ENCODE data around the gene CITED4. TPM values are rescaled to one million over a fixed set of nuclear protein-coding genes. Genes with fewer than 3 reads are reported as not detected.

CITED4 gene
- total RNA-seq, 2 donors from 2014 or later, result 72.3 to 138 TPM

DNA sequence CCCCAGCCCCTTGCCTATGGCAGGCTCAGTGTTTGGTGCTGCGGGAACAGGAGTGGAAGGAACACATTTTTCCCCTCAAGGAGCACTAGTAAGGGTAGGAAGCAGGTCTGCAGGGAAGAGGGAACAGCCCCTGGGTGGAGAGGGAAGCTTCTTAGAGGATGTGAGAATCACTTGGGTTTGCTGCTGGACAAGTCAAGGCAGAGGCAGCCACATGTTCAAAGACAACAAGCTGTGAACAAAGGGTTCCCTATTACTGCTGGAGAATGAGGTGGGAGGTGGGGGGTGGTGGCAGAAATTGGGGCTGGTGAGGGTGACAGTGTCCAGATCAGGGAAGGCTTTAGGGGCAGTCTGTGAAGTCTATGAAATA is 24.8 kb upstream of the CITED4 start:
- Histone ChIP-seq H3K9me3 (no peaks in the 10 kb centered on the region), H3K36me3 (no peaks in the 10 kb centered on the region), H3K4me1 (replicated peaks) (no peaks in the 10 kb centered on the region), H3K27me3 (replicated peaks; ENCODE audit: insufficient read depth) (peaks cover 2% of the 10 kb centered on the region), H3K27ac (no peak overlapping the region), H3K4me3 (no peak overlapping the region)
- WGBS, result 55% methylated on average over 1 of the region's 1 CpG
- DNase-seq (ENCODE audit: low spot score), result no peak
- TF ChIP-seq POLR2A (IDR thresholded peaks at IDR 0.05) (no peak), POLR2AphosphoS5 (IDR thresholded peaks at IDR 0.05) (no peak)
- intact Hi-C loops (cut with DNase I), result no loop called here

DNA sequence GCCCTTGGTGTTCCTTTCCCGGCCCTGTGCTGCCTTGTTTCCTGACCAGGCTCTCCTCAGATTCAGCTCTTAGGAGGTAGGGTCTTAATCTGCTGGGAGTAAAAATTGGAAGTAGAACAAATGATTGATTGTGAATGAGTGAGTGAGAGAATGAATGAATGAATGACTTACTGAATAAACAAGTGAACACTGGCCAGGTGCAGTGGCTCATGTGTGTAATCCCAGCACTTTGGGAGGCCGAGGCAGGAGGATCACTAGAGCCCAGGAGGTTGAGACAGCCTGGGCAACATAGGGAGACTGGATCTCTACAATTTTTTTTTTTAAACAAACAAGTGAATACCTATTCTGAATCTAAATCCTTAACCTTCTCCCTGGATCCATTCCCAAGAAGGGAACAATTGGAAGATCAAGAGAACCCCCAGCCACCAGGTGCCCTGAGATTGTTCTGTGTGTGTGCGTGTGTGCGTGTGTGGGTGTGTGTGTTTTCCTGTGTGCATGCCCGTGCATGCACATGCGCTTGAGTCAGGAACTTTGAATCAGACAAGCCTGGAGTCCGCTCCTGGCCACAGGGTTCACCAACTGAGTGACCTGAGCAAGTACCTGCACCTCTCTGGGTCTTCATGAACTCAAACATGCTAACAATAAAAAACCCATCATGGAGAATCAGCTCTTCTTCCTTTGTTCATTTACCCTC is 24.3 kb upstream of the CITED4 start:
- Histone ChIP-seq H3K36me3 (no peaks in the 10 kb centered on the region), H3K4me1 (replicated peaks) (no peaks in the 10 kb centered on the region), H3K4me3 (no peak overlapping the region), H3K9me3 (no peaks in the 10 kb centered on the region), H3K27ac (no peak overlapping the region), H3K27me3 (replicated peaks; ENCODE audit: insufficient read depth) (peaks cover 2% of the 10 kb centered on the region)
- intact Hi-C loops (cut with DNase I), result no loop called here
- TF ChIP-seq POLR2A (IDR thresholded peaks at IDR 0.05), result no peak
- TF ChIP-seq, protein P1, sequence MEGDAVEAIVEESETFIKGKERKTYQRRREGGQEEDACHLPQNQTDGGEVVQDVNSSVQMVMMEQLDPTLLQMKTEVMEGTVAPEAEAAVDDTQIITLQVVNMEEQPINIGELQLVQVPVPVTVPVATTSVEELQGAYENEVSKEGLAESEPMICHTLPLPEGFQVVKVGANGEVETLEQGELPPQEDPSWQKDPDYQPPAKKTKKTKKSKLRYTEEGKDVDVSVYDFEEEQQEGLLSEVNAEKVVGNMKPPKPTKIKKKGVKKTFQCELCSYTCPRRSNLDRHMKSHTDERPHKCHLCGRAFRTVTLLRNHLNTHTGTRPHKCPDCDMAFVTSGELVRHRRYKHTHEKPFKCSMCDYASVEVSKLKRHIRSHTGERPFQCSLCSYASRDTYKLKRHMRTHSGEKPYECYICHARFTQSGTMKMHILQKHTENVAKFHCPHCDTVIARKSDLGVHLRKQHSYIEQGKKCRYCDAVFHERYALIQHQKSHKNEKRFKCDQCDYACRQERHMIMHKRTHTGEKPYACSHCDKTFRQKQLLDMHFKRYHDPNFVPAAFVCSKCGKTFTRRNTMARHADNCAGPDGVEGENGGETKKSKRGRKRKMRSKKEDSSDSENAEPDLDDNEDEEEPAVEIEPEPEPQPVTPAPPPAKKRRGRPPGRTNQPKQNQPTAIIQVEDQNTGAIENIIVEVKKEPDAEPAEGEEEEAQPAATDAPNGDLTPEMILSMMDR (IDR thresholded peaks at IDR 0.05), result no peak
- TF ChIP-seq POLR2AphosphoS5 (IDR thresholded peaks at IDR 0.05), result no peak
- DNase-seq (ENCODE audit: low spot score), result no peak
- WGBS, result 59% methylated on average over 7 of the region's 7 CpGs

DNA sequence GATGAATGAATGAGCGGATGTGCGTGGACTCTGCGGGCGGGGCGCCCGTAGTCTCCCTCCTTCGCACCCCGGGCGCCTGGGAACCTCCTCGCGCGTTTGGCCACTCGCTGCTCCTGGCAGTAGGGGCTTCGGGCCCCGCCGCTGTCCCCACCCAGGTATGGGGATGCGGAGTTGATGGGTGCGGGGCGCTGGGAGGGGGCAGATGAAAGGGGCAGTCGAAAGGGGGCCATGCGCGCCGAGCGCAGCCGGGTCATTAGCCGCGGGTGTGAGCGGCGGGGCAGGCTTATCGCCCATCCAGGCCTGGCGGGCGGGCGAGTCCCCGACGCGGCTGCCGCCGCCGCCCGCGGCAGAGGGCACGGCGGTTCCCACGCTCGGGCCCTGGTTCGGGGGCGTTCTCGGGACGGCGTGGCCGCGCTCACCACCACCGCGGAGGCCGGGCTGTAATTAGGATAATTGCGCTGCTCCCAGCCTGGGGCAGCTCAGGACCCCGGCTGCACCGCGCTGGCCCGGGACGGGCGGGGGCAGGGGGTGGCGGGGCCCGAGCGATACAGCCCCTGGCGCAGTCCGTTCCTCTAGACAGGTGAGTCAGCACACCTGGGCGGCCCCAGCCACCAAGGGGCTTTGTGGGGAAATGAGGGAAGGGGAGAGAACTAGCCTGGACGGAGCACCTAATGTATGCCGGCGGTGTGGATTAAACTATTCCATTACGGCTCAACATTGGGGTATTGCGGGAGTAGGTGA is 22.1 kb upstream of the CITED4 start:
- TF ChIP-seq, protein P1 (IDR thresholded peaks at IDR 0.05), result no peak
- TF ChIP-seq POLR2A (IDR thresholded peaks at IDR 0.05) (no peak), POLR2AphosphoS5 (IDR thresholded peaks at IDR 0.05) (no peak)
- DNase-seq (ENCODE audit: low spot score), result no peak
- intact Hi-C loops (cut with DNase I), result no loop called here

DNA sequence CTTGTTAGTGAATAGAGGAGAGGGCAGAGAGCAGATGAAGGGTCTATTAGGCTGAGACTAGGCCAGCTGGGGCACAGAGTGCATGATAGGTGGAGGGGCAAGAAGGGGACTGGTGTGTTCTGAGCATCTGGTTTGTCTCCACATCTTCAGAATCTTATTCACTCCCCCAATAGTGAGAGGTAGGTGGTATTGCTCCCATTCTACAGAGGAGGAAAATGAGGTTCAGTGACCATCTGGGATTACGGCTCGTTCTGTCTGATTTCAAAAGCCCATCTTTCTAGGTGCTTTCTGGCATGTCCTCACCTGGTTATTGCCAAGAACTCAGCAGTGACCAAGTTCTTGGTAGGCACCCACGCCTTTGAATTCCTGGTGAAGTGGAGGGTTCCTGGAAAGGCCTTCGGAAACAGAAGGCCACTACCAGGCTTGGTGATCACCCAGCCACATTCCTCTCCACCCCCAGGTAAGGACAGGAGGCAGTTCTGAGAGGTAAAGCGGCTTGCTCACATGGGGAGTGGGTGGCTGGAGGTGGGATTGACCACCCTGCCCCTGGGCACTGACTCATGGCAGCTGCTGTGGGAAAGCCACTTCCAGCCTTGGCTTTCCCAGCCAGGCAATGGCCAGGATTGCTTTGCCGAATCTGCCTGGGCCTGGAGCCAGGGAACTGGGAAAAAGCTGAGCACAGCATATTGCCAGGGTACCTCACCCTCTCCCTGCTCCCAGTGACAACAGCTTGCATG is 18.8 kb upstream of the CITED4 start:
- peaks cover 2% of the 10 kb centered on the region for H3K27me3 ChIP-seq (replicated peaks; ENCODE audit: insufficient read depth)
- WGBS, result 77% methylated on average over 6 of the region's 6 CpGs
- no peak for TF ChIP-seq POLR2AphosphoS5 (IDR thresholded peaks at IDR 0.05)
- no peaks in the 10 kb centered on the region for H3K36me3 ChIP-seq
- peaks cover 6% of the 10 kb centered on the region for H3K4me1 ChIP-seq (replicated peaks)
- no peak for DNase-seq (ENCODE audit: low spot score)
- H3K27ac ChIP-seq, result no peak overlapping the region
- no peak overlapping the region for H3K4me3 ChIP-seq
- intact Hi-C loops (cut with DNase I), result no loop called here
- H3K9me3 ChIP-seq, result no peaks in the 10 kb centered on the region

More for the DNA sequence above, 22.1 kb upstream of the CITED4 start:
- Histone ChIP-seq H3K36me3 (no peaks in the 10 kb centered on the region), H3K27me3 (replicated peaks; ENCODE audit: insufficient read depth) (peaks cover 2% of the 10 kb centered on the region), H3K4me3 (no peak overlapping the region), H3K9me3 (no peaks in the 10 kb centered on the region), H3K4me1 (replicated peaks) (no peaks in the 10 kb centered on the region), H3K27ac (no peak overlapping the region)
- WGBS, result 29% methylated on average over 73 of the region's 73 CpGs

DNA sequence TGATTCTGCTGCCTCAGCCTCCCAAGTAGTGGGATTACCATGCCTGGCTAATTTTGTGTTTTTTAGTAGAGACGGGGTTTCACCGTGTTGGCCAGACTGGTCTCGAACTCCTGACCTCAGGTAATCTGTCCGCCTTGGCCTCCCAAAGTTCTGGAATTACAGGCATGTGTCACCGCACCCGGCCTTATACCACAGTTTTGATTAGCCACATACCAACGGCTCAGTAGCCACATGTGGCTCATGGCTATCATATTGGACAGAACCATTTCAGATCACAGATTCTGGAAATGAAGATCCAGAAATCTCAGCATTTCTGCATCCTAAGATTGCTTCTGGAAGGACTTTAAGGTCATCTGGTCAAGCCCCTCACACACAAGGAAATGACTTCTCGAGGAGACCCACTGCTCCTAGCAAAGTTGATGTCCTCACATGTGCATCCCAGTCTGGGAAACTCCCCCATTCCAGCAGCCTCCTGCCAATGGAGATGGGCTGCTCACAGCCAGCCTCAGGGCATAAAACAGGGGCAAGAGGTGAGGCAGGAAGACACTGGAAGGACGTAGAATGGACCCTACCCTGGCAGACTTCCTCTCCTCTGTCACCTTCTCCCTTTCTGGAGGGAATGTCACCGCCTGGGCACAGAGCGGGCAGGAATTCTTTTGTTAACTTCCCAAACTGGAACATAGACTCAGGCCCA is 17.5 kb upstream of the CITED4 start:
- H3K36me3 ChIP-seq, result no peaks in the 10 kb centered on the region
- H3K27ac ChIP-seq, result no peak overlapping the region

More for the DNA sequence above, 17.5 kb upstream of the CITED4 start:
- peaks cover 6% of the 10 kb centered on the region for H3K4me1 ChIP-seq (replicated peaks)
- DNase-seq (ENCODE audit: low spot score), result no peak
- TF ChIP-seq POLR2AphosphoS5 (IDR thresholded peaks at IDR 0.05) (no peak), POLR2A (IDR thresholded peaks at IDR 0.05) (no peak)
- TF ChIP-seq, protein P1 (IDR thresholded peaks at IDR 0.05), result no peak
- no peak overlapping the region for H3K4me3 ChIP-seq
- H3K9me3 ChIP-seq, result no peaks in the 10 kb centered on the region
- 92% methylated on average over 11 of the region's 11 CpGs for WGBS
- intact Hi-C loops (cut with DNase I), result no loop called here
- H3K27me3 ChIP-seq (replicated peaks; ENCODE audit: insufficient read depth), result peaks cover 2% of the 10 kb centered on the region
